Stimulated activated CD8-positive, alpha-beta memory T cell treated with anti-CD3 and anti-CD28 coated beads, Interleukin-7, amount 100 ng/mL, for 48 hours (primary cell): Measurements from ENCODE around the gene FLRT2.

ENCODE experiments used
- DNase-seq, 2 donors: peaks; one replicate each; pipeline ENCODE4 v3.0.0-alpha.2; 2020; ENCODE audit warnings: low read depth in 1 of 2; ENCODE audit errors: extremely low read depth in 1 of 2

FLRT2 gene

DNA sequence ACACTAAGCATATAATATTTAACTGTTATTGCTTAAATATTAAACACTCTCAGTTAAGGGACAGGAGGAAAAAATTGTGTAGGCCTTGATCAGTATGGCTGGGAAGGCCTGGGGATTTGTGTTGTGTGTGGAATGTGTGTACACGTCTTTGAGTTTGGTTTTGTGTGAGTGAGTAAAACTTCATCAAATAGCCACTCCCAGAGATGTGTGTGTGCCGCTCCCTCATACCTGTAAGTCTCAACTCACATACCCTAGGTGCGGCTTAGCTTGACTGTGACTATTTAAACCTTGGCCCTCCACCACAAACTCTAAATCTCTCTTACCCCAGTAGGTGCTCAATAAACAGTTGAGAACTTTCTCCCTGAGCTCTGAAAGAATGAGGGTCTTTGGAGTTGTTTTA lies 64.3 kb downstream of the FLRT2 start:
- DNase-seq, result no peak

DNA sequence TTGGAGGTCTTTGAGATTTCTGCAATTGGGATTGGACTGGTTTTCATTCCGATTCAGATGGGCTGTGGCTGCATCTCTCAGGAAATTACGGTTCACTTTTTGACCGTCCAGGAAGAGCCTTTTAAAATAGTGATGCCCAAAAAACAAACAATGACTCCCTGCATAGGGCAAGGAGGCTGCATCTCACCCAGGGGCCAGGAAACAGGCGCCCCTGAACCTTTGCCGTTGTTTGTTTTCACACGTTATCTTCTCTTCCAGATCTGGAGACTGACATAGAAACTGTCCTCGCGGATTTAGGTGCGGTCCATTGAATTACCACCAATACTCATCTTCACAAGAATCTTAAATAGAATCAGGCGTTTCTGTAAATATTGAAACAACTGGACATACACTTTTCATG lies 66.0 kb downstream of the FLRT2 start:
- DNase-seq, result no peak

DNA sequence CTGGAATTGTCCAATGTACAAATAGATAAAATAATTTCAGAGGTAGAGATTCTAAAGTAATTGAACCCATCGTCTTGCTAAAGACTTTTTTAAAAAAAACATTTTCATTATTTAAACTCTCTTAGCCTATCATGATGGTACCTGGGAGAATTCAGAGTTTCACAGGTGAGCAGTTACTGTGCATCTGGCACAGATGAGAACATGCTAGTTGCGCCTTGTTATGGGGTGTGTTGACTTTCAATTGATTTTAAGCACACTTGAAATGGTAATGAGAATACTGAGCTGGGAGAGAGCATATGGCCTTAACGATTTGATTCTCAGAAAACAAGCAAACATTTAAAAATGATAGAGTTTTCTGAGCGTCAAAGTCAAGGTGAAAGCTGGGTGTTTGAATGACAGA lies 66.6 kb downstream of the FLRT2 start:
- DNase-seq, result no peak

DNA sequence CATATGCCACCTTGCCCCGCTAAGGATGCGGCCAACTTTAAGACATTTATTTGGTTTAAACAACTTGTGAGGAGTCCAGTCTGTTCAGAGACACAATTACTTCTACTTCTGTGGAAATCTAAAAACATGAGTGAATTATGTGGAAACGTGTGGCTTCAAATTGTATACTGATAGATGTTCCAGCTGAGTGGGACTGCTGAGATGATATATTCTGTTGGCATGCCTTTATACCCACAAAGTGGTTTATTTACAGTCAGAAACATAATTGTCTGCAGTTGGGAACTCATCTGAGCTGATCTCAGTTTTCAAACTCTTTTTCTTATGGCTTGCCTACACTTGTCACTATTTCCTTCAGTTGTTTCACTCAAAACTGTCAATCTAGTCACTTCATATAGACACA lies 67.8 kb downstream of the FLRT2 start:
- no peak for DNase-seq

DNA sequence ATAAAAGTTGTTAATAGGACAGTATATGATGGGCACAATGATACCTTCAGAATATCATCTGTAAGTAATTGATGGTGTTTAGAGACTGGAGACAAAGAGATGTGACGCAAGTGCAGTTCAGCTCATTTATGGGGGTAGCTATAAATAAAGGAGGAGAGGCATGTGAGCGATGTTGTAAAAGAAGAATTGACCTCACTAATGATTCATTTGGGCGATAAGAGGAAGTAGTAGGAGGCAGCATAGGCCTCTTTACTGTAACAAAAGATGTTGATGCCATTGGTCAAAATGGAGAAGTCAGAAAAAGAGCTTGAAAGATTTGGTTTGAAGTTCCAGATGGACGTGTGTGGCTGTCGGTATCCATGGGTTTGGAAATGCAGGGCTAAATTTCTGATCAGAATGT lies 70.0 kb downstream of the FLRT2 start:
- DNase-seq, result no peak

DNA sequence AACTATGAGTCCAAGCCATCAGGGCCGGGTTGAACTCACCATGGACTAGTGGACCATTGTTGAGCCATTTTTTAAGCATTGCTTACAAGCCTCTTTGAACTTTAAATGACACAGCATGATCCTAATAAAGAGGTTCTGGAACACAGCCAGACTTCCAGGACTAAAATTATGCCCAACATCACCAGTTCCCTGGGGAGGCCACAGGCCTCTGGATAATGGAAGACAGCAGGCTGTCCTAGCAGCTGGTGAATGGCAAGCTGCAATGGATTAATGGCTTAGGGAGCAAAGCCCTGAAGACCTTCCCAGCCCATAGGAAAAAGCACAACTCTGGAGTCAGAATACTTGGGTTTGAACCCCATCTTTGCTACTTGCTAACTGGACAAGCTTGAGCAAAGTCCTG lies 71.3 kb downstream of the FLRT2 start:
- no peak for DNase-seq

DNA sequence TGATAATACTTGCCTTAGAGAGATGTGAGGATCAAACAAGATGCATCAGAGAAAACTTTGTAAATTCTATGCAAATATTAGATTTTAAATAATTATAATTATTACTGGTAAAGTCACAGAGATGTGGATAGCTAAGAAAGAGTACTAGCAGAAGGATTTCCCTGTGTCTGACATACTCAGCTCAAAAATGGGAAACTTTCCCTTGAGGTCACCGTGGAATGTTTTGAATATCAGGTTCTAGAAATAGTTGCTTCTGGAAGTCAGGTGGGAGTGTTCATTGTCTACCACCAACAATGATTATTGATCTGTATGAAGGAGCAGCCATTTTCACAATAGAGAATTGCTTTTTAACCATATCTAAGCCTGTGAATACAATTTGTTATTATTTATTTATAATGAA lies 71.7 kb downstream of the FLRT2 start:
- no peak for DNase-seq

DNA sequence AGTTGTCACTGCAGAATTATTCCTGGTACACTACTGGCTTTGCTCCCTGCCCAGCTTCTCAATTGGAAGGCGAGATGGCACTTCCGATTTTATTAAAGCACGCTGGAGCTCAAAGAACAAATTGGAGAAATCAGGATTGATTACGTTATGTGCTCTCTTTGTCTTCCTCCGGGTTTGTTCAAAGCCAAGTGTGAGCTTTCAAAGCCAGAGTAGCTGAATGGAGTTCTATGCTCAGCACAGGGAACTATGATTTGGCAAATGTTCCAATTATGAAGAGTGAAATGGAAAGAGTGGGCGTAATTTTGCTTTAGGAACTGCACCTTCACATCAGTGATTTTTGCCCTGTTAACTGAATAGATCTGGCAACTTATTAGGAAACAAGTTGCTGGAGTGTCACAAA lies 72.4 kb downstream of the FLRT2 start:
- no peak for DNase-seq

DNA sequence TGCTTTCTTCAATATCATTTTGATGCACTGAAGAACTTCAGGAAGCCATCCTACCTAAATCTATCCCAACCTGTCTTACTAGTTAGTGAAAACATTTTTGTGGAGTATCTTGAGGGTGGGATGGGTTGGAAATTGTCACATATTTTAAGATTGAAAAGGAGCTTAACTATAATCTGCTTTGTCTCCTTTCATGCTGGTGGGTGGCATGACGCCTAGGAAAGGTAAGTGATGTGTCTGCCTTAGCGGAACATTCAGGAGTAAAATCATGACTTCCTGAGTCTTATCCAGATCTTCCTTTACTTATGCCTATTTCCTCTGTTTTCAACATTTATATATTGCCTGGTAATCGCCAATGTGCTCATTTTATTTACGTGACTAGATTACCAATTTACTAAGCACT lies 74.1 kb downstream of the FLRT2 start:
- no peak for DNase-seq

DNA sequence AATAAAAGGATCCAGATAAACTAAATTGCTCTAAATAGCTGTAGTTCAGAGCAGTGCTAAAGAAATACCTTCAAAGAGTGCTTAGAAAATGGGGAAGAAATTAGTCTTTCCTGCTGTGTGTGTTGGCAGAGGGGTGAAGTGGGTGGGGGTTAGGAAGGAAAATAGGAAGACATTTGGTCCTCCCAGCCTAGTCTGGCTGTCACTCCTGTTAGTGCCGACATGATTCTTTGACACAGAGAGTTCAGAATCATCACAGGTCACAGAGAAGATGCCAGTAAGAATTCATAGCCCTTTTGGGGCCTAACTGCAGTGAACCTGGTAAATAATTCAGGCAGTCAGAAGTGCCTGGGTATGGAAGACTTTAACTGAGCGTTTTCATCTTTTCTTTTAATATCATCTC lies 74.8 kb downstream of the FLRT2 start:
- no peak for DNase-seq

DNA sequence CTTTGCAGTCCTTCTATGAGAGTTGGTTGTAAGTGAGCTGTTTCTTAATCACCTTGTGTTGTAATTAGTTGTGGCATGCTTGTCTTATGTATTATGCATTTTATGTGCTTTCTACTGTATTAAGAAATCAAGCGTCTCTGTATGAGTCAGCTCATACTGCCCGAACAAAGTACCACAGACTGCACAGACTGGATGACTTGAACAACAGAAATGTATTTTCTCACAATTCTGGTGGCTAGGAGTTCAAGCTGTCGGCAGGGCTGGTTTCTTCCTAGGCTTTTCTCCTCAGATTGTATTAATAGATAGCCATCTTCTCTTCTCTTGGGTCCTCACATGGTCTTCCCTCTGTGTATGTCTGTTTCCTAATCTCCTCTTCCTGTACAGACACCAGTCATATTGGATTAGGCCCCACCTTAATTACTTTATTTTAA lies 77.7 kb downstream of the FLRT2 start:
- no peak for DNase-seq

DNA sequence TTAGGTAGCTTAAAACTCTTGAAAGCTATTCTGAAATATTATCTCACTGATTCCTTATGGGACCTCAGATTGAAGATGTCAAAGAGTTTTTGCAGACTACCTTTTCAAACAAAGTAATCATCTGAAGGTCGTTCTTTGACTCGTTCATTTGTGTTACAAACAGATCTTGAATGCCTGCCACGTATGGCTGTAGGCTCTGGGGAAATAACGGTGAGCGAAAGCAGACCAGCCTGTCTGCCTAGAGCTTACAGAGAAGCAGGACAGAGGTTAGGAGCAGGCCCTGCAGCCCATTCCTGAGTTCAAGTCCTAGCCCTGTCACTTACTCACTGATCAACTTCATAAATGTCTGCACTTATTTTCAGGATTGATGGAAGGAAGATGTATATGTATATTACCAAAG lies 83.6 kb downstream of the FLRT2 start:
- DNase-seq, result no peak

DNA sequence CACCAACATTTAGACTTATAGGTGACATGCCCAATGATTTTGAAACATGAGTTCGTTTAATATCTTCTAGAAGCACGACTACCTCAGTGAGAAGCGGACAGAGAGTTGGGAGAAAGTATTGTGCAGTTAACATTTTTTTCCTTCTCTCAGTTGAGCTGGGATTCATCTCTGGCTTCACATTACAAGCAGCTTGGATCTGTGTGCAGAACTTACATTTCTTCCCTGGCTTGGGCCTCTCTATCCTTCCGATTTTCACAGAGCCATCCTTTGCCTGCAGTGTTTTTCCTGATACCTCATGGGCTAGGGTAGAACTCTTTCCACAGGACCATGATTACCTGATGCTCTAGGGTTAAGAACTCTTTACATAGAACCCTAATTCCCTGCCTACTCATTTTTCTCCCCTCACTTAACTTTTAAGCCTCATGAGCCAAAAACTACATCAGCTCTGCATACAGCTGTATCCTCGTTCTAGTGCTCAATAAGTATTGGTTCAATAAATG lies 86.5 kb downstream of the FLRT2 start:
- DNase-seq, result no peak

DNA sequence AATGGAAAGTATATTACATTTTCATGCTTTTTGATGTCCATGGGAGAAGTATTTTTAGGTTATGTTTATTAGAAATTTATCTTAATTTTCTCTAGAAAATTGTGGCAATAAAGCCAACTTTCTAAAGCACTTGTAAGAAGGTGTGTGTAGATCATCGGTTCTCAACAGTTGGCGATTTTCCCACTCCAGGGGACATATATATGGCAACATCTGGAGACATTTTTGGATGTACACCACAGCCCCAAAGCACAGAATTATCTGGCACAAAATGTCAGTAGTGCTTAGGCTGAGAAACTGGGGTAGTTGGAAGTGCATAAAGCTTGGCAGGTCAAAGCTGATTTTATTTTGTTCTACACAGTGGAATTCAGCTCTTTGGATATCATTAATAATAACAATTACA lies 86.9 kb downstream of the FLRT2 start:
- no peak for DNase-seq

DNA sequence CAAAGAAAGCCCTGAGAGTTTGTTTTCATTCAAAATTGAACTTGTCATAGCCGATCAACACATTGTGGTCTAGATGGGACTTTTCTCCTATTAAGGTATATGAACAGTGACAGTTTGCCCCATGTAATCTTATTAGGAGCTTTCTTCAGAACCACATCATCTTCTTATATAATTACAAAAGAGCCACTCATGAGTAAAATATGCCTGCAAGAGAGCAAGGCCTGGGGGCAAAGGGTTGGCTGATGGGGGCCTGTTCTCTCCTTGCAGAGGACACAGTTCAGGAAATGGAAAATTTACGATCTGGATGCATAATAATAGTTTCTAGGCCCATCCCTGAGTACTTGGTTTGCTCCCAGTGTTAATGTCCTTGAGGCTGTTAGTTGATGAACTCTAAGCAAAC lies 87.8 kb downstream of the FLRT2 start:
- DNase-seq, result no peak

DNA sequence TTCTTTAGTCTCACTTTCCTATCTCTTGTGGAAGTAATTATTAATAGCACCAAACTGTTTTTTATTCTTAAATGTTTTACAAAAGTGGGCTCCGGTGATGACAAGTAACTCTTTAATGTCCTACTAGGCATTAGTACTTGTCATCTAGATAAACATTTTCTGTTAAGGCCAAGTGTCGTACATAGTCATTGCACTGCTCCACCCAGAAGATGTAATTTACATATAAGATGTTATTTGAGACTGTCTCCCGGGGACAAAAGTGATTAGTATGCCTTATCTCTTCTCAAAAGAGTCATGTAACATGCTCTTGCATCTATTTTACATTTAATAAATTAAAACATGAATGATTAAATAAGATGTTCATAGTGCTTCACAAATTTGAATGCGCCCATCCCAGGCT lies 88.4 kb downstream of the FLRT2 start:
- no peak for DNase-seq

DNA sequence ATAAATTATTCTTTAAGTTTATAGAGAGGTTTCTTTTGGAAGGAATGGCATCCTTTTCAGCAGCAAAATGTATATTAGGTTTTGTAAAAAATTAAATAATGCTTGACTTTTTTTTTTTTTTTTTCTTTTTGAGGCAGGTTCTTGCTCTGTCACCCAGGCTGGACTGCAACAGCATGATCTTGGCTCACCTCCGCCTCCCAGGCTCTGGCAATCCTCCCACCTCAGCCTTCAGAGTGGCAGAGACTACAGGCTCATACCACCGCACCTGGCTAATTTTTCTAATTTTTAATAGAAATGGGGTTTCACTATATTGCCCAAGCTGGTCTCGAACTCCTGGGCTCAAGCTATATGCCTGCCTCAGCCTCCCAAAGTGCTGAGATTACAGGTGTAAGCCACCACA lies 89.0 kb downstream of the FLRT2 start:
- DNase-seq, result no peak

DNA sequence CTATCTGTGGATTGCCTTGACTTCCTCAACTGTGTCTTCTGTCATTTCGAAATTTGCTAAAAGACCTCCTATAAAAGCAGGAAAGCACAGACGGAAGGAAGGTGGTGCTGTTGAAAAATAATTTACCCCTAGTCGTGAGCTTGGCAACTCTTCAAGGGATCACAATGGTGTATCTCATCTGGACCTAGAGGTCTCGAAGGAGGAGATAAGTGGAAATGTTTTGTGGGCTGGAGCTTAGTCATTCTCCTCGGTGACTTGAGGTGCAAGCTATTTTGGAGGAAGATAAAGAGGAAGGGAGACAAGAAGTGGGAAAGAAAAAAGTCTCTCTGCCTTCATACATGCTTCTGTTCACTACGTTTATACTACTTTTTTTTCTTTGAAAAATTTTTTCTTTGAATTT lies 89.9 kb downstream of the FLRT2 start:
- DNase-seq, result no peak

DNA sequence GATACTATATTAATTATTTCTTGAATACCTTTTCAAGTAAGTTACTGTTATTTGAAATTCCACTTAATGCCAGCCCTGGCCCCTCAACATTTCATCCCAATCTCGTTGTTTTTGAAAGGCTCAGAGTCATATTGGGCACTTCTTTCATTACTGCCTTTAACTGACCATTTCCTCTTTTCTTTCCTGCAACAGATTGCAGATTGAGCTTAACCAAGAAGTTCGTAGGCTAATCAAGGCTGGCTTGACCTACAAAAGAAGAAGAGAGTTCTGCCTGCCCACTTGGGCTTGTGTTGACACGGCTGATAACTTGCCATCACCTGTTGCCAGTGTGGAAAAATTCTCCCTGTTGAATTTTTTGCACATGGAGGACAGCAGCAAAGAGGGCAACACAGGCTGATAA lies 91.0 kb downstream of the FLRT2 start:
- DNase-seq, result no peak

DNA sequence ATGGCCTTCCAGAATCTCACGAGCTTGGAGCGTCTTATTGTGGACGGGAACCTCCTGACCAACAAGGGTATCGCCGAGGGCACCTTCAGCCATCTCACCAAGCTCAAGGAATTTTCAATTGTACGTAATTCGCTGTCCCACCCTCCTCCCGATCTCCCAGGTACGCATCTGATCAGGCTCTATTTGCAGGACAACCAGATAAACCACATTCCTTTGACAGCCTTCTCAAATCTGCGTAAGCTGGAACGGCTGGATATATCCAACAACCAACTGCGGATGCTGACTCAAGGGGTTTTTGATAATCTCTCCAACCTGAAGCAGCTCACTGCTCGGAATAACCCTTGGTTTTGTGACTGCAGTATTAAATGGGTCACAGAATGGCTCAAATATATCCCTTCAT lies 92.2 kb downstream of the FLRT2 start:
- DNase-seq, result no peak

DNA sequence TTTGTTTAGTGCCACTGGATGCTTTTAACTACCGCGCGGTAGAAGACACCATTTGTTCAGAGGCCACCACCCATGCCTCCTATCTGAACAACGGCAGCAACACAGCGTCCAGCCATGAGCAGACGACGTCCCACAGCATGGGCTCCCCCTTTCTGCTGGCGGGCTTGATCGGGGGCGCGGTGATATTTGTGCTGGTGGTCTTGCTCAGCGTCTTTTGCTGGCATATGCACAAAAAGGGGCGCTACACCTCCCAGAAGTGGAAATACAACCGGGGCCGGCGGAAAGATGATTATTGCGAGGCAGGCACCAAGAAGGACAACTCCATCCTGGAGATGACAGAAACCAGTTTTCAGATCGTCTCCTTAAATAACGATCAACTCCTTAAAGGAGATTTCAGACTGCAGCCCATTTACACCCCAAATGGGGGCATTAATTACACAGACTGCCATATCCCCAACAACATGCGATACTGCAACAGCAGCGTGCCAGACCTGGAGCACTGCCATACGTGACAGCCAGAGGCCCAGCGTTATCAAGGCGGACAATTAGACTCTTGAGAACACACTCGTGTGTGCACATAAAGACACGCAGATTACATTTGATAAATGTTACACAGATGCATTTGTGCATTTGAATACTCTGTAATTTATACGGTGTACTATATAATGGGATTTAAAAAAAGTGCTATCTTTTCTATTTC lies 93.2 kb downstream of the FLRT2 start:
- no peak for DNase-seq

DNA sequence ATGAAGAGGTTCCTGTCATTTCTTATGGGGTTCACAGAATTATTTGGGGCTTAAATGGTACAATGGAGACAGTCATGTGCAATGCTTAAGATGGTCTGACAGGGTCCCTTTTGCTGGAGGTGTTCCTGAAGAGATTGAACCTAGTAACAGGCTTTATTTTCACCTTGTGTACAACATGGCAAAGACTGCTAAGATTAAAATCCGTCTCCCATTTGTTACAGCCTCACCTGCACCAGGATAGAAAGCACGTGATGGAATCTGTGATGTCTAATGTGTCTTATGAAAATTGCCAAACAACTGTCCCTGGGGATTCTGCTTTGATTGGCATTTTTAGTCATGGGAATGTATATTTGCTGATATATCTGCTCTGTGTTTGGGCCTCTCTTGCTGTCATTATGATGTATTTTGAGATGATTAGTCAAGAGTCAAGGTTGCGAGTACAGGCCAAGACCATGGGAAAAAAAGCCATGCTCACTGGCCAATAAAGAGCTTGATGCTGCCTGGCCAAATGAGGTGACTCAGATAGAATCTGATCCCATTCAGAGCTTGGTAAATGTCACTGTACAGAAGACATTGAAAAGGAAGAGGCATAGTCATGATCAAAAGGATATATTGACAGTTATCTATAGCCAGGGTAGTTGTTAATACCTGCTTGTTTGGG lies 96.1 kb downstream of the FLRT2 start:
- DNase-seq, result no peak

DNA sequence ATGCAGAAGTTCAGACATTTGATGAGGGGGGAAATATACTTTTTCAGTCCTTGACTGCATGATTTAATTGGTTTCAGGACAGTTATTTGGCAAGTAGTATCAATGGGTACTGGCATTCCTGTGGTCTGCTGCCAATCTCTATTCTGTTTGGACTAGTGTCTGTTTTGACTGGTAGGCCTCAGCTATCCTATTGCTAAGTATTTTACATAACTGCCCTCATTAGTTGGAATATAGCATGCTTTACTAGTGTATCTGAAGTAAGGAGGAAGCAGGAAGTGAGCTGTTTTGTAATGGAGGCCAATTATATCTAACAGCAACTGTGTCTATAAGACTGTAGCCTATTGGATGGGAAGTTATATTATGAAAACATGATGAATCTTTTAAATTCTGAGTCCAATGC lies 104.3 kb downstream of the FLRT2 start:
- no peak for DNase-seq
